ENCODE measurements around the gene HELLS.
"Not testable (repeated sequence)": the region's sequence is repeated elsewhere in the genome, so short reads cannot be mapped to it uniquely, and the experiment has no call there.

The HELLS gene

GRCh38 chr10:94546049-94546900, 687 bp downstream of the HELLS start:
- H2AFZ ChIP-seq (ENCODE audit: low read depth): peak overlapping the region; percentile 97
- TF ChIP-seq CTCF (conservative IDR thresholded peaks at IDR 0.05; ENCODE audit: low read depth, low read length): no peak
- peak overlapping the region; percentile 97 for H3K9ac ChIP-seq
- peaks cover 37% of the 10 kb centered on the region for H3K4me1 ChIP-seq (ENCODE audit: low read depth, poor library complexity, severe bottlenecking)
- H4K20me1 ChIP-seq (ENCODE audit: insufficient read depth): no peaks in the 10 kb centered on the region
- H3K4me2 ChIP-seq: peak overlapping the region; percentile 76
- peaks cover 56% of the 10 kb centered on the region for H3K79me2 ChIP-seq (ENCODE audit: insufficient read depth, low read depth)
- H3K36me3 ChIP-seq (ENCODE audit: insufficient read depth): no peaks in the 10 kb centered on the region
- no peaks in the 10 kb centered on the region for H3K27me3 ChIP-seq (ENCODE audit: insufficient read depth, low read depth)
- H3K4me3 ChIP-seq (IDR thresholded peaks at IDR 0.05; ENCODE audit: insufficient read depth, low read depth, low read length): no peak overlapping the region
- peak overlapping the region; percentile 84 for H3K27ac ChIP-seq

GRCh38 chr10:94546901-94547185, 1.3 kb downstream of the HELLS start:
- Histone ChIP-seq H3K27ac (no peak overlapping the region), H3K4me2 (peak overlapping the region; percentile 76), H3K4me1 (ENCODE audit: low read depth, poor library complexity, severe bottlenecking) (peaks cover 37% of the 10 kb centered on the region), H3K9ac (peak overlapping the region; percentile 97; the same call in 1 of the 2 replicates), H3K4me3 (IDR thresholded peaks at IDR 0.05; ENCODE audit: insufficient read depth, low read depth, low read length) (no peak overlapping the region), H3K36me3 (ENCODE audit: insufficient read depth) (no peaks in the 10 kb centered on the region), H2AFZ (ENCODE audit: low read depth) (no peak overlapping the region), H4K20me1 (ENCODE audit: insufficient read depth) (no peaks in the 10 kb centered on the region), H3K27me3 (ENCODE audit: insufficient read depth, low read depth) (no peaks in the 10 kb centered on the region), H3K79me2 (ENCODE audit: insufficient read depth, low read depth) (peaks cover 56% of the 10 kb centered on the region)
- no peak for TF ChIP-seq CTCF (conservative IDR thresholded peaks at IDR 0.05; ENCODE audit: low read depth, low read length)

- no peak overlapping the region for H2AFZ ChIP-seq (ENCODE audit: low read depth)
- no peak overlapping the region for H3K27ac ChIP-seq
- peaks cover 28% of the 10 kb centered on the region for H3K4me1 ChIP-seq (ENCODE audit: low read depth, poor library complexity, severe bottlenecking)
- H3K4me2 ChIP-seq: no peak overlapping the region
- H3K36me3 ChIP-seq (ENCODE audit: insufficient read depth): 0 out of 2 replicates have a peak, but pooled peaks cover 4% of the 10 kb centered on the region
- peaks cover 64% of the 10 kb centered on the region for H3K79me2 ChIP-seq (ENCODE audit: insufficient read depth, low read depth)
- H4K20me1 ChIP-seq (ENCODE audit: insufficient read depth): no peaks in the 10 kb centered on the region
- no peak overlapping the region for H3K9ac ChIP-seq
- no peaks in the 10 kb centered on the region for H3K27me3 ChIP-seq (ENCODE audit: insufficient read depth, low read depth)
- no peak overlapping the region for H3K4me3 ChIP-seq (IDR thresholded peaks at IDR 0.05; ENCODE audit: insufficient read depth, low read depth, low read length)
- no peak for TF ChIP-seq CTCF (conservative IDR thresholded peaks at IDR 0.05; ENCODE audit: low read depth, low read length)
Measured at GRCh38 chr10:94549221-94549620, 3.6 kb downstream of the HELLS start.

GRCh38 chr10:94567714-94568307, 22.2 kb downstream of the HELLS start:
- H2AFZ ChIP-seq (ENCODE audit: low read depth); H3K4me1 ChIP-seq (ENCODE audit: low read depth, poor library complexity, severe bottlenecking); H3K27me3 ChIP-seq (ENCODE audit: insufficient read depth, low read depth); H3K79me2 ChIP-seq (ENCODE audit: insufficient read depth, low read depth); H3K9ac ChIP-seq; H4K20me1 ChIP-seq (ENCODE audit: insufficient read depth); H3K4me2 ChIP-seq; H3K4me3 ChIP-seq (IDR thresholded peaks at IDR 0.05; ENCODE audit: insufficient read depth, low read depth, low read length); H3K27ac ChIP-seq: not testable (repeated sequence)
- H3K36me3 ChIP-seq (ENCODE audit: insufficient read depth): peaks cover 10% of the 10 kb centered on the region; the same call in 1 of the 2 replicates

- Histone ChIP-seq H3K4me2 (no peak overlapping the region), H3K27ac (no peak overlapping the region), H3K79me2 (ENCODE audit: insufficient read depth, low read depth) (no peaks in the 10 kb centered on the region), H2AFZ (ENCODE audit: low read depth) (no peak overlapping the region), H3K36me3 (ENCODE audit: insufficient read depth) (peaks cover 4% of the 10 kb centered on the region; the same call in 1 of the 2 replicates), H4K20me1 (ENCODE audit: insufficient read depth) (no peaks in the 10 kb centered on the region), H3K4me3 (IDR thresholded peaks at IDR 0.05; ENCODE audit: insufficient read depth, low read depth, low read length) (no peak overlapping the region), H3K4me1 (ENCODE audit: low read depth, poor library complexity, severe bottlenecking) (peaks cover 6% of the 10 kb centered on the region), H3K9ac (no peak overlapping the region), H3K27me3 (ENCODE audit: insufficient read depth, low read depth) (no peaks in the 10 kb centered on the region)
- no peak for TF ChIP-seq CTCF (conservative IDR thresholded peaks at IDR 0.05; ENCODE audit: low read depth, low read length)
Measured at GRCh38 chr10:94571081-94571480, 25.5 kb downstream of the HELLS start.

Data from KMS-11 (cell line).